Neural progenitor cell (in vitro differentiated cells): ENCODE results near the gene GMDS. TPM values are rescaled to one million over a fixed set of nuclear protein-coding genes. Genes with fewer than 3 reads are reported as not detected.

Experiments
- DNase-seq: peaks from one replicate; pipeline ENCODE4 v3.0.0-alpha.2; 2016; ENCODE audit warnings: low spot score
- H2AFZ ChIP-seq: fragments of 200-600 bp; sonication (generic); replicated peaks from 2 replicates; pipeline ENCODE4 v1.6.1; 2016; ENCODE audit warnings: antibody characterized with exemption
- H3F3A ChIP-seq: fragments of 200-600 bp; sonication (generic); 2 replicates; pipeline ENCODE4 v1.6.1; 2016; ENCODE audit warnings: antibody characterized with exemption, low read depth
- H3K27ac ChIP-seq: fragments of 200-600 bp; sonication (generic); 2 replicates; pipeline ENCODE4 v1.5.1; 2016; ENCODE audit warnings: mild to moderate bottlenecking
- H3K27me3 ChIP-seq: fragments of 200-600 bp; sonication (generic); 2 replicates; pipeline ENCODE4 v1.6.1; 2016; ENCODE audit warnings: mild to moderate bottlenecking, moderate library complexity
- H3K36me3 ChIP-seq: fragments of 200-600 bp; sonication (generic); 2 replicates; pipeline ENCODE4 v1.5.1; 2016
- H3K4me1 ChIP-seq: fragments of 200-600 bp; sonication (generic); 2 replicates; pipeline ENCODE4 v1.6.1; 2016; ENCODE audit warnings: mixed run types
- H3K4me2 ChIP-seq: fragments of 200-600 bp; sonication (generic); 2 replicates; pipeline ENCODE4 v1.6.1; 2016
- H3K4me3 ChIP-seq: fragments of 200-600 bp; sonication (generic); 2 replicates; pipeline ENCODE4 v1.5.1; 2016
- H3K79me2 ChIP-seq: fragments of 200-600 bp; sonication (generic); 2 replicates; pipeline ENCODE4 v1.6.1; 2016; ENCODE audit warnings: low read depth
- H3K9ac ChIP-seq: fragments of 200-600 bp; sonication (generic); 2 replicates; pipeline ENCODE4 v1.6.1; 2016
- H3K9me3 ChIP-seq: fragments of 200-600 bp; sonication (generic); 2 replicates; pipeline ENCODE4 v1.5.1; 2016; ENCODE audit warnings: low read depth
- H4K20me1 ChIP-seq: fragments of 200-600 bp; sonication (generic); 2 replicates; pipeline ENCODE4 v1.6.1; 2016; ENCODE audit warnings: low read depth
- H3K27ac Mint-ChIP-seq: 3 replicates; pipeline ENCODE4 v1.8.0; 2021; ENCODE audit warnings: mixed read lengths
- H3K27me3 Mint-ChIP-seq: 2 replicates; pipeline ENCODE4 v1.8.0; 2022; ENCODE audit warnings: low read depth, mild to moderate bottlenecking, inconsistent platforms, moderate library complexity, mixed read lengths; ENCODE audit not compliant: insufficient read depth
- H3K36me3 Mint-ChIP-seq: 3 replicates; pipeline ENCODE4 v1.8.0; 2021; ENCODE audit warnings: mixed read lengths
- H3K4me1 Mint-ChIP-seq: 3 replicates; pipeline ENCODE4 v1.8.0; 2021; ENCODE audit warnings: mixed read lengths
- H3K4me3 Mint-ChIP-seq: 3 replicates; pipeline ENCODE4 v1.8.0; 2021; ENCODE audit warnings: mild to moderate bottlenecking, moderate library complexity, mixed read lengths
- H3K9me3 Mint-ChIP-seq: 3 replicates; pipeline ENCODE4 v1.8.0; 2020; ENCODE audit warnings: mixed read lengths
- EZH2 ChIP-seq: fragments of 200-600 bp; sonication (generic); IDR thresholded peaks from 2 replicates; pipeline ENCODE4 v1.6.1; 2017; ENCODE audit warnings: antibody characterized with exemption, mild to moderate bottlenecking, moderate library complexity
- EZH2phosphoT487 ChIP-seq: fragments of 200-600 bp; sonication (generic); IDR thresholded peaks from 2 replicates; pipeline ENCODE4 v1.6.1; 2017; ENCODE audit warnings: antibody characterized with exemption
- total RNA-seq: library from RNA; depleted of rRNA; stranded (reverse); fragments of >200 nt; gene quantifications from 2 replicates; pipeline ENCODE4 v1.2.3, GENCODE V29; 2015; ENCODE audit warnings: low replicate concordance
- TF ChIP-seq, protein P1 (sequence below): fragments of 200-600 bp; sonication (generic); IDR thresholded peaks from 2 replicates; pipeline ENCODE4 v1.5.1; 2017; ENCODE audit warnings: antibody characterized with exemption, mild to moderate bottlenecking

The GMDS gene
- total RNA-seq, 1 donor from 2014 or later: 22.6 TPM

- Histone ChIP-seq H3K4me2 (no peak overlapping the region), H3K79me2 (no peaks in the 10 kb centered on the region), H3K9me3 (no peaks in the 10 kb centered on the region), H3K27me3 (no peaks in the 10 kb centered on the region), H3K4me1 (no peaks in the 10 kb centered on the region), H2AFZ (no peak overlapping the region), H3K27ac (no peak overlapping the region), H3K36me3 (no peaks in the 10 kb centered on the region), H4K20me1 (no peaks in the 10 kb centered on the region), H3K9ac (no peak overlapping the region), H3F3A (no peaks in the 10 kb centered on the region), H3K4me3 (no peak overlapping the region)
- Mint-ChIP-seq H3K4me3 (no peak overlapping the region), H3K36me3 (no peaks in the 10 kb centered on the region), H3K9me3 (peaks cover 7% of the 10 kb centered on the region), H3K27me3 (peaks cover 2% of the 10 kb centered on the region), H3K4me1 (peaks cover 13% of the 10 kb centered on the region), H3K27ac (no peak overlapping the region)
- no peak for TF ChIP-seq EZH2phosphoT487
- TF ChIP-seq EZH2: no peak
- TF ChIP-seq, protein P1, sequence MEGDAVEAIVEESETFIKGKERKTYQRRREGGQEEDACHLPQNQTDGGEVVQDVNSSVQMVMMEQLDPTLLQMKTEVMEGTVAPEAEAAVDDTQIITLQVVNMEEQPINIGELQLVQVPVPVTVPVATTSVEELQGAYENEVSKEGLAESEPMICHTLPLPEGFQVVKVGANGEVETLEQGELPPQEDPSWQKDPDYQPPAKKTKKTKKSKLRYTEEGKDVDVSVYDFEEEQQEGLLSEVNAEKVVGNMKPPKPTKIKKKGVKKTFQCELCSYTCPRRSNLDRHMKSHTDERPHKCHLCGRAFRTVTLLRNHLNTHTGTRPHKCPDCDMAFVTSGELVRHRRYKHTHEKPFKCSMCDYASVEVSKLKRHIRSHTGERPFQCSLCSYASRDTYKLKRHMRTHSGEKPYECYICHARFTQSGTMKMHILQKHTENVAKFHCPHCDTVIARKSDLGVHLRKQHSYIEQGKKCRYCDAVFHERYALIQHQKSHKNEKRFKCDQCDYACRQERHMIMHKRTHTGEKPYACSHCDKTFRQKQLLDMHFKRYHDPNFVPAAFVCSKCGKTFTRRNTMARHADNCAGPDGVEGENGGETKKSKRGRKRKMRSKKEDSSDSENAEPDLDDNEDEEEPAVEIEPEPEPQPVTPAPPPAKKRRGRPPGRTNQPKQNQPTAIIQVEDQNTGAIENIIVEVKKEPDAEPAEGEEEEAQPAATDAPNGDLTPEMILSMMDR: no peak
- no peak for DNase-seq
These were observed 567.2 kb downstream of the GMDS start for GRCh38 chr6:1678201-1678600.

GRCh38 chr6:1672379-1672778 is 573.0 kb downstream of the GMDS start:
- H3K27ac ChIP-seq: no peak overlapping the region
- H3K9me3 ChIP-seq: no peaks in the 10 kb centered on the region
- H3F3A ChIP-seq: no peaks in the 10 kb centered on the region
- DNase-seq: no peak
- no peak overlapping the region for H3K4me3 ChIP-seq
- Mint-ChIP-seq H3K27me3 (peaks cover 3% of the 10 kb centered on the region), H3K36me3 (no peaks in the 10 kb centered on the region), H3K4me1 (peaks cover 15% of the 10 kb centered on the region), H3K4me3 (no peak overlapping the region), H3K27ac (no peak overlapping the region), H3K9me3 (peaks cover 12% of the 10 kb centered on the region)
- no peaks in the 10 kb centered on the region for H3K36me3 ChIP-seq
- H4K20me1 ChIP-seq: no peaks in the 10 kb centered on the region
- H3K4me2 ChIP-seq: no peak overlapping the region
- H3K9ac ChIP-seq: no peak overlapping the region
- H2AFZ ChIP-seq: no peak overlapping the region
- H3K79me2 ChIP-seq: no peaks in the 10 kb centered on the region
- H3K4me1 ChIP-seq: peaks cover 2% of the 10 kb centered on the region
- TF ChIP-seq EZH2phosphoT487: no peak
- TF ChIP-seq EZH2: no peak
- TF ChIP-seq, protein P1: no peak
- no peaks in the 10 kb centered on the region for H3K27me3 ChIP-seq

DNA sequence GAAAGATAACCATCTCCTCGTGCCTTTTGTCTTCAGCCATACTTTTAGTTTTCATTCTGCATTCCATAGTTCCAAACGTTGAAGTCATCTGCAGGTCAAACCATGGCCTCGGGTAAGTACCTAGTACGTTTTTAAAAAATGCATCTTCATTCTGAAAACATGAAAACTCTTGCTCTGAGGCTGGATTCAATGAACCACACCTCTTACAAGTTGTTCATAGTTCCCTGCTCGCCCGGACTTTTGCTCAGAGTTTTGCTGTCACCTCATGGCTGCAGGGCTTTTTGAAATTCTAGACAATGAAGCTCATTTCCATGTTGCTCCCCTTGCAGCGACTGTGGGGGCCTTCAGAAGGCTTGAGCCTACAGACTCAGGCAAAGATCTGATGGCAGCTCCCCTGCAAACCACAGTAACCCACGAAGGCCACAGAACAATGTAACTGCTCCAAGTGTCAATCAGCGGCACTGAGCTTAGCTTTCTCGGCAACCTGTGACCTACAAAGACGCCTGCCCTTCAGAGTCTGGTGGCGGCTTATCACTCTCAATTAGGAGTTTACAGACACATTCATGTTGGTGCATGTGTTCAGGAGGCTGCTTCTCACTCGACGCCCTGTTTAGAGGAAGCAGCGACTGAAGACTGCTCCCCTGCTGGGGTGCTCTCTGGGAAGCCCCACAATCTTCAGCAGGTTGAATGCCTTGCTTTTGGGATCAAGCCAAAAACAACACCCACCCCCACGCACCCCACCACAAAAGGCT is 574.5 kb downstream of the GMDS start:
- Histone ChIP-seq H3K4me3 (no peak overlapping the region), H2AFZ (no peak overlapping the region), H3K4me1 (peaks cover 2% of the 10 kb centered on the region), H3K4me2 (no peak overlapping the region), H3K36me3 (no peaks in the 10 kb centered on the region), H3F3A (no peaks in the 10 kb centered on the region), H3K79me2 (no peaks in the 10 kb centered on the region), H3K9ac (no peak overlapping the region), H3K9me3 (no peaks in the 10 kb centered on the region), H3K27me3 (no peaks in the 10 kb centered on the region), H4K20me1 (no peaks in the 10 kb centered on the region), H3K27ac (no peak overlapping the region)
- DNase-seq: peak; percentile 44
- peaks cover 9% of the 10 kb centered on the region for H3K9me3 Mint-ChIP-seq
- no peak overlapping the region for H3K27ac Mint-ChIP-seq
- peaks cover 9% of the 10 kb centered on the region for H3K27me3 Mint-ChIP-seq
- H3K4me1 Mint-ChIP-seq: peaks cover 19% of the 10 kb centered on the region
- H3K36me3 Mint-ChIP-seq: no peaks in the 10 kb centered on the region
- H3K4me3 Mint-ChIP-seq: no peak overlapping the region
- TF ChIP-seq EZH2phosphoT487: no peak
- no peak for TF ChIP-seq EZH2
- TF ChIP-seq, protein P1: no peak
